Astrocyte (in vitro differentiated cells and primary cell): ENCODE measurements around the gene FLII. TPM values are rescaled to one million over a fixed set of nuclear protein-coding genes. Genes with fewer than 3 reads are reported as not detected.
A peak's percentile ranks its signal among the peaks of the same experiment; 100 is the strongest.

ENCODE experiments used
- DNase-seq: peaks from one replicate; pipeline ENCODE4 v3.0.0-alpha.2; 2010; ENCODE audit warnings: low read depth
- FAIRE-seq: peaks from 2 replicates; lab custom pipeline; 2011; peaks lifted over from hg19 to GRCh38; lab: Jason Lieb, UNC
- H2AFZ ChIP-seq: 2 replicates; pipeline ENCODE4 v1.6.0; 2012; ENCODE audit warnings: low read depth, low read length, inconsistent platforms
- H3K27ac ChIP-seq: 2 replicates; pipeline ENCODE4 v1.5.1; 2011; ENCODE audit warnings: low read depth, low read length, inconsistent platforms
- H3K27me3 ChIP-seq: 2 replicates; pipeline ENCODE4 v1.6.0; 2011; ENCODE audit warnings: low read length, inconsistent platforms; ENCODE audit not compliant: insufficient read depth
- H3K36me3 ChIP-seq: 2 replicates; pipeline ENCODE4 v1.5.1; 2011; ENCODE audit warnings: low read length, inconsistent platforms; ENCODE audit not compliant: insufficient read depth
- H3K4me1 ChIP-seq: 2 replicates; pipeline ENCODE4 v1.5.1; 2011; ENCODE audit warnings: low read length, inconsistent platforms; ENCODE audit not compliant: insufficient read depth
- H3K4me2 ChIP-seq: 2 replicates; pipeline ENCODE4 v1.6.0; 2012; ENCODE audit warnings: low read length, inconsistent platforms
- H3K4me3 ChIP-seq: 2 replicates; pipeline ENCODE4 v1.5.1; 2011; ENCODE audit warnings: low read depth, mild to moderate bottlenecking, low read length, inconsistent platforms; ENCODE audit not compliant: insufficient read depth
- H3K79me2 ChIP-seq: 2 replicates; pipeline ENCODE4 v1.6.0; 2012; ENCODE audit warnings: mild to moderate bottlenecking, low read length, inconsistent platforms; ENCODE audit not compliant: insufficient read depth
- H3K9ac ChIP-seq: 2 replicates; pipeline ENCODE4 v1.6.0; 2012; ENCODE audit warnings: mild to moderate bottlenecking, low read length, inconsistent platforms
- H3K9me3 ChIP-seq: 2 replicates; pipeline ENCODE4 v1.5.1; 2012; ENCODE audit warnings: low read depth, mild to moderate bottlenecking, low read length, inconsistent platforms; ENCODE audit not compliant: insufficient read depth
- H4K20me1 ChIP-seq: 2 replicates; pipeline ENCODE4 v1.6.0; 2012; ENCODE audit warnings: low read length, inconsistent platforms; ENCODE audit not compliant: insufficient read depth
- H3K27ac Mint-ChIP-seq: one replicate; pipeline ENCODE4 v1.8.0; 2021; ENCODE audit warnings: mild to moderate bottlenecking, mixed read lengths; ENCODE audit not compliant: unreplicated experiment
- H3K27me3 Mint-ChIP-seq: one replicate; pipeline ENCODE4 v1.8.0; 2021; ENCODE audit warnings: low read depth, mixed read lengths; ENCODE audit not compliant: unreplicated experiment
- H3K36me3 Mint-ChIP-seq: one replicate; pipeline ENCODE4 v1.8.0; 2021; ENCODE audit warnings: low read depth, mixed read lengths; ENCODE audit not compliant: unreplicated experiment
- H3K4me1 Mint-ChIP-seq: one replicate; pipeline ENCODE4 v1.8.0; 2021; ENCODE audit warnings: low read depth, mixed read lengths; ENCODE audit not compliant: unreplicated experiment
- H3K4me3 Mint-ChIP-seq: one replicate; pipeline ENCODE4 v1.8.0; 2021; ENCODE audit warnings: mild to moderate bottlenecking, moderate library complexity, mixed read lengths; ENCODE audit not compliant: unreplicated experiment
- H3K9me3 Mint-ChIP-seq: one replicate; pipeline ENCODE4 v1.8.0; 2021; ENCODE audit warnings: mild to moderate bottlenecking, mixed read lengths; ENCODE audit not compliant: unreplicated experiment
- CTCF ChIP-seq: IDR thresholded peaks from 2 replicates; pipeline ENCODE4 v1.5.1; 2011; ENCODE audit warnings: low read depth, mild to moderate bottlenecking, inconsistent platforms, low read length, moderate library complexity; ENCODE audit not compliant: insufficient read depth
- EZH2 ChIP-seq: IDR thresholded peaks from 2 replicates; pipeline ENCODE4 v1.6.1; 2012; ENCODE audit warnings: mild to moderate bottlenecking, low read length, inconsistent platforms; ENCODE audit not compliant: insufficient read depth
- total RNA-seq: library from RNA; stranded (reverse); gene quantifications from 2 replicates; pipeline ENCODE4 v1.2.1, GENCODE V29; 2021

FLII gene
- total RNA-seq, 1 donor from 2014 or later = 257 TPM

- H3K36me3 Mint-ChIP-seq = peaks cover 5% of the 10 kb centered on the region
- FAIRE-seq = no peak
- no peak for TF ChIP-seq EZH2
- TF ChIP-seq CTCF = no peak
These were observed 1.2 kb upstream of the FLII start for GRCh38 chr17:18259621-18260331.

GRCh38 chr17:18257982-18258355 is 569 bp downstream of the FLII start:
- no peaks in the 10 kb centered on the region for H3K27me3 Mint-ChIP-seq
- peaks cover 11% of the 10 kb centered on the region for H3K36me3 ChIP-seq
- H3K27ac Mint-ChIP-seq = peak overlapping the region; percentile 97
- H3K9me3 ChIP-seq = no peaks in the 10 kb centered on the region
- FAIRE-seq = no peak
- peak overlapping the region; percentile 90 for H3K27ac ChIP-seq
- peak overlapping the region; percentile 90 for H2AFZ ChIP-seq
- peaks cover 3% of the 10 kb centered on the region for H3K36me3 Mint-ChIP-seq
- H3K4me3 ChIP-seq = peak overlapping the region; percentile 84
- H3K4me1 Mint-ChIP-seq = peaks cover 21% of the 10 kb centered on the region
- no peaks in the 10 kb centered on the region for H3K27me3 ChIP-seq
- H4K20me1 ChIP-seq = peaks cover 57% of the 10 kb centered on the region
- H3K4me2 ChIP-seq = peak overlapping the region; percentile 92
- H3K79me2 ChIP-seq = peaks cover 65% of the 10 kb centered on the region
- TF ChIP-seq EZH2 = no peak
- TF ChIP-seq CTCF = no peak
- peak; percentile 46 for DNase-seq
- H3K9ac ChIP-seq = peak overlapping the region; percentile 95
- H3K4me3 Mint-ChIP-seq = peak overlapping the region; percentile 98
- no peaks in the 10 kb centered on the region for H3K9me3 Mint-ChIP-seq
- peaks cover 26% of the 10 kb centered on the region for H3K4me1 ChIP-seq

More at GRCh38 chr17:18259621-18260331, 1.2 kb upstream of the FLII start:
- Mint-ChIP-seq H3K4me1 (peaks cover 21% of the 10 kb centered on the region), H3K27me3 (no peaks in the 10 kb centered on the region), H3K9me3 (no peaks in the 10 kb centered on the region), H3K4me3 (peak overlapping the region; percentile 86), H3K27ac (peak overlapping the region; percentile 81)
- peaks cover 13% of the 10 kb centered on the region for H3K36me3 ChIP-seq
- peak overlapping the region; percentile 75 for H3K4me3 ChIP-seq
- peak overlapping the region; percentile 46 for H3K27ac ChIP-seq
- peaks cover 41% of the 10 kb centered on the region for H4K20me1 ChIP-seq
- peak overlapping the region; percentile 65 for H2AFZ ChIP-seq
- H3K79me2 ChIP-seq = peaks cover 60% of the 10 kb centered on the region
- peaks cover 26% of the 10 kb centered on the region for H3K4me1 ChIP-seq
- H3K9me3 ChIP-seq = no peaks in the 10 kb centered on the region
- peak overlapping the region; percentile 90 for H3K4me2 ChIP-seq
- peak overlapping the region; percentile 14 for H3K9ac ChIP-seq
- DNase-seq = peak; percentile 36
- H3K27me3 ChIP-seq = no peaks in the 10 kb centered on the region
